ENCODE measurements around the gene SSH2.

SSH2 gene

DNA sequence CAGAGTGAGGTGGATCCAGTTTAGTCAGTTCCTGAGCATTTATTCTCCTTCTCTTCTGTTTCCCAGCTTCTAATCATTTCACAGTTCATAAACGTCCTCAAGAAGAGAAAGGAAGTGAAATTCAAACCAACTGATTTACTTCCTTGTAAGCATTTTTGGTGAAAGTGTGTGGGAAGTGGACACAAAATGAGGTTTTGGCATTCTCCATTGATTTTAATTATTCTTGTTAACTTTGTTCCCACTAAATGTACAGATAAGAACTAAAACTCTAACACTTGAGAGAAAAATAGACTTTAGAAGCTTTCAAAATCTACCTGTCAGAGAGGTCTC, 264.6 kb downstream of the SSH2 start:
- TF ChIP-seq, protein P1, sequence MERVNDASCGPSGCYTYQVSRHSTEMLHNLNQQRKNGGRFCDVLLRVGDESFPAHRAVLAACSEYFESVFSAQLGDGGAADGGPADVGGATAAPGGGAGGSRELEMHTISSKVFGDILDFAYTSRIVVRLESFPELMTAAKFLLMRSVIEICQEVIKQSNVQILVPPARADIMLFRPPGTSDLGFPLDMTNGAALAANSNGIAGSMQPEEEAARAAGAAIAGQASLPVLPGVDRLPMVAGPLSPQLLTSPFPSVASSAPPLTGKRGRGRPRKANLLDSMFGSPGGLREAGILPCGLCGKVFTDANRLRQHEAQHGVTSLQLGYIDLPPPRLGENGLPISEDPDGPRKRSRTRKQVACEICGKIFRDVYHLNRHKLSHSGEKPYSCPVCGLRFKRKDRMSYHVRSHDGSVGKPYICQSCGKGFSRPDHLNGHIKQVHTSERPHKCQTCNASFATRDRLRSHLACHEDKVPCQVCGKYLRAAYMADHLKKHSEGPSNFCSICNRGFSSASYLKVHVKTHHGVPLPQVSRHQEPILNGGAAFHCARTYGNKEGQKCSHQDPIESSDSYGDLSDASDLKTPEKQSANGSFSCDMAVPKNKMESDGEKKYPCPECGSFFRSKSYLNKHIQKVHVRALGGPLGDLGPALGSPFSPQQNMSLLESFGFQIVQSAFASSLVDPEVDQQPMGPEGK (CRISPR knock-in tag; IDR thresholded peaks at IDR 0.05; ENCODE audit: borderline replicate concordance), result no peak
- TF ChIP-seq ISL1 (CRISPR knock-in tag; IDR thresholded peaks at IDR 0.05) (no peak), ZNF8 (CRISPR knock-in tag; IDR thresholded peaks at IDR 0.05) (no peak), RARB (CRISPR knock-in tag; IDR thresholded peaks at IDR 0.05) (no peak), PPARA (CRISPR knock-in tag; IDR thresholded peaks at IDR 0.05; ENCODE audit: borderline replicate concordance) (no peak), GLIS3 (CRISPR knock-in tag; IDR thresholded peaks at IDR 0.05) (no peak), ZC3H10 (CRISPR knock-in tag; IDR thresholded peaks at IDR 0.05) (no peak), CSDC2 (CRISPR knock-in tag; IDR thresholded peaks at IDR 0.05) (no peak), OSR1 (CRISPR knock-in tag; IDR thresholded peaks at IDR 0.05) (no peak), ZFP30 (CRISPR knock-in tag; IDR thresholded peaks at IDR 0.05) (no peak), TOX (CRISPR knock-in tag; IDR thresholded peaks at IDR 0.05; ENCODE audit: borderline replicate concordance) (no peak), SNAI2 (CRISPR knock-in tag; IDR thresholded peaks at IDR 0.05) (no peak), ZFP3 (CRISPR knock-in tag; IDR thresholded peaks at IDR 0.05) (no peak), ARNTL (CRISPR knock-in tag; IDR thresholded peaks at IDR 0.05; ENCODE audit: borderline replicate concordance, low read depth) (no peak), BACH2 (CRISPR knock-in tag; IDR thresholded peaks at IDR 0.05; ENCODE audit: borderline replicate concordance) (no peak), ZNF565 (CRISPR knock-in tag; conservative IDR thresholded peaks at IDR 0.05; ENCODE audit: low read depth) (no peak)
- TF ChIP-seq, protein P2, sequence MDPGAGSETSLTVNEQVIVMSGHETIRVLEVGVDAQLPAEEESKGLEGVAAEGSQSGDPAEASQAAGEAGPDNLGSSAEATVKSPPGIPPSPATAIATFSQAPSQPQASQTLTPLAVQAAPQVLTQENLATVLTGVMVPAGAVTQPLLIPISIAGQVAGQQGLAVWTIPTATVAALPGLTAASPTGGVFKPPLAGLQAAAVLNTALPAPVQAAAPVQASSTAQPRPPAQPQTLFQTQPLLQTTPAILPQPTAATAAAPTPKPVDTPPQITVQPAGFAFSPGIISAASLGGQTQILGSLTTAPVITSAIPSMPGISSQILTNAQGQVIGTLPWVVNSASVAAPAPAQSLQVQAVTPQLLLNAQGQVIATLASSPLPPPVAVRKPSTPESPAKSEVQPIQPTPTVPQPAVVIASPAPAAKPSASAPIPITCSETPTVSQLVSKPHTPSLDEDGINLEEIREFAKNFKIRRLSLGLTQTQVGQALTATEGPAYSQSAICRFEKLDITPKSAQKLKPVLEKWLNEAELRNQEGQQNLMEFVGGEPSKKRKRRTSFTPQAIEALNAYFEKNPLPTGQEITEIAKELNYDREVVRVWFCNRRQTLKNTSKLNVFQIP (CRISPR knock-in tag; IDR thresholded peaks at IDR 0.05; ENCODE audit: borderline replicate concordance, low read depth), result no peak
- TF ChIP-seq, protein P3, sequence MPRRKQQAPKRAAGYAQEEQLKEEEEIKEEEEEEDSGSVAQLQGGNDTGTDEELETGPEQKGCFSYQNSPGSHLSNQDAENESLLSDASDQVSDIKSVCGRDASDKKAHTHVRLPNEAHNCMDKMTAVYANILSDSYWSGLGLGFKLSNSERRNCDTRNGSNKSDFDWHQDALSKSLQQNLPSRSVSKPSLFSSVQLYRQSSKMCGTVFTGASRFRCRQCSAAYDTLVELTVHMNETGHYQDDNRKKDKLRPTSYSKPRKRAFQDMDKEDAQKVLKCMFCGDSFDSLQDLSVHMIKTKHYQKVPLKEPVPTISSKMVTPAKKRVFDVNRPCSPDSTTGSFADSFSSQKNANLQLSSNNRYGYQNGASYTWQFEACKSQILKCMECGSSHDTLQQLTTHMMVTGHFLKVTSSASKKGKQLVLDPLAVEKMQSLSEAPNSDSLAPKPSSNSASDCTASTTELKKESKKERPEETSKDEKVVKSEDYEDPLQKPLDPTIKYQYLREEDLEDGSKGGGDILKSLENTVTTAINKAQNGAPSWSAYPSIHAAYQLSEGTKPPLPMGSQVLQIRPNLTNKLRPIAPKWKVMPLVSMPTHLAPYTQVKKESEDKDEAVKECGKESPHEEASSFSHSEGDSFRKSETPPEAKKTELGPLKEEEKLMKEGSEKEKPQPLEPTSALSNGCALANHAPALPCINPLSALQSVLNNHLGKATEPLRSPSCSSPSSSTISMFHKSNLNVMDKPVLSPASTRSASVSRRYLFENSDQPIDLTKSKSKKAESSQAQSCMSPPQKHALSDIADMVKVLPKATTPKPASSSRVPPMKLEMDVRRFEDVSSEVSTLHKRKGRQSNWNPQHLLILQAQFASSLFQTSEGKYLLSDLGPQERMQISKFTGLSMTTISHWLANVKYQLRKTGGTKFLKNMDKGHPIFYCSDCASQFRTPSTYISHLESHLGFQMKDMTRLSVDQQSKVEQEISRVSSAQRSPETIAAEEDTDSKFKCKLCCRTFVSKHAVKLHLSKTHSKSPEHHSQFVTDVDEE (CRISPR knock-in tag; IDR thresholded peaks at IDR 0.05), result no peak
- TF ChIP-seq, protein P4, sequence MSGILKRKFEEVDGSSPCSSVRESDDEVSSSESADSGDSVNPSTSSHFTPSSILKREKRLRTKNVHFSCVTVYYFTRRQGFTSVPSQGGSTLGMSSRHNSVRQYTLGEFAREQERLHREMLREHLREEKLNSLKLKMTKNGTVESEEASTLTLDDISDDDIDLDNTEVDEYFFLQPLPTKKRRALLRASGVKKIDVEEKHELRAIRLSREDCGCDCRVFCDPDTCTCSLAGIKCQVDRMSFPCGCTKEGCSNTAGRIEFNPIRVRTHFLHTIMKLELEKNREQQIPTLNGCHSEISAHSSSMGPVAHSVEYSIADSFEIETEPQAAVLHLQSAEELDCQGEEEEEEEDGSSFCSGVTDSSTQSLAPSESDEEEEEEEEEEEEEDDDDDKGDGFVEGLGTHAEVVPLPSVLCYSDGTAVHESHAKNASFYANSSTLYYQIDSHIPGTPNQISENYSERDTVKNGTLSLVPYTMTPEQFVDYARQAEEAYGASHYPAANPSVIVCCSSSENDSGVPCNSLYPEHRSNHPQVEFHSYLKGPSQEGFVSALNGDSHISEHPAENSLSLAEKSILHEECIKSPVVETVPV (CRISPR knock-in tag; IDR thresholded peaks at IDR 0.05), result no peak
- ATAC-seq, result no peak

DNA sequence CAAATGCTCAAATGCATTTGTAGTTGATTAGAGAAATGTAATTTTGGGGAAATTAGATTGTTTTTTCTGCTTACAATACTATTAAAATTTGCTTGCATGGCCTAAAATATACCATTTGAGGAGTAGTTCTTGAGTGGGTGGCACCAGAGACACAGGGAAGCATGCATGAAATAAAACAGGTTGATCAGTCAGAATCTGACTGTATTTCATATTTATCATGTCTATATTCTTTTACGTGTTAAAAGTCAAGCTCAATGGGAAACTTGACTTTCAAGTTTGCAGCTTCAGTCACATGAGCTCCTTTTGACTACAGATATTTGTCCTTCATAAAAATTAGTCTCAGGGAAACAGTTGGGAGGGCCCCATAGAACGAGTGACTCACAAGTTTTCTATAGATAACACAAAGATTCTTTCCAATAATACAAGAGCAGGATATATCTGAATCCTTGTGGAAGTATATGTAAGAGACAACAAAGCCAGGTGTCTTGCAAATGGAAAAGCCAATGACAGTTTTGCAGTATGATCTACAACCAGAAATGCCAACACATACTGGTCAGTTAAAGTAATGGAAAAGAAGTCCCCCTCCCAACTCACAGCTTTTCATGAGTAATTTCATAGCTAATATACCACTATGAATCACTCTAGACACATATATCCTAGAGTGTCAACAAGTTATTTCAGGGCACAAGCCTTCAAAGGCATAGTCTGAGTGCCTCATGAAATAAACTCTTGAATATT, 265.1 kb downstream of the SSH2 start:
- peak; percentile 78 for ATAC-seq
- TF ChIP-seq ZNF565 (CRISPR knock-in tag; conservative IDR thresholded peaks at IDR 0.05; ENCODE audit: low read depth) (no peak), ZNF8 (CRISPR knock-in tag; IDR thresholded peaks at IDR 0.05) (no peak), SNAI2 (CRISPR knock-in tag; IDR thresholded peaks at IDR 0.05) (no peak), GLIS3 (CRISPR knock-in tag; IDR thresholded peaks at IDR 0.05) (no peak), OSR1 (CRISPR knock-in tag; IDR thresholded peaks at IDR 0.05) (no peak), BACH2 (CRISPR knock-in tag; IDR thresholded peaks at IDR 0.05; ENCODE audit: borderline replicate concordance) (no peak), TOX (CRISPR knock-in tag; IDR thresholded peaks at IDR 0.05; ENCODE audit: borderline replicate concordance) (no peak), CSDC2 (CRISPR knock-in tag; IDR thresholded peaks at IDR 0.05) (no peak), ESRRG (CRISPR knock-in tag; IDR thresholded peaks at IDR 0.05) (no peak)
- TF ChIP-seq, protein P5, sequence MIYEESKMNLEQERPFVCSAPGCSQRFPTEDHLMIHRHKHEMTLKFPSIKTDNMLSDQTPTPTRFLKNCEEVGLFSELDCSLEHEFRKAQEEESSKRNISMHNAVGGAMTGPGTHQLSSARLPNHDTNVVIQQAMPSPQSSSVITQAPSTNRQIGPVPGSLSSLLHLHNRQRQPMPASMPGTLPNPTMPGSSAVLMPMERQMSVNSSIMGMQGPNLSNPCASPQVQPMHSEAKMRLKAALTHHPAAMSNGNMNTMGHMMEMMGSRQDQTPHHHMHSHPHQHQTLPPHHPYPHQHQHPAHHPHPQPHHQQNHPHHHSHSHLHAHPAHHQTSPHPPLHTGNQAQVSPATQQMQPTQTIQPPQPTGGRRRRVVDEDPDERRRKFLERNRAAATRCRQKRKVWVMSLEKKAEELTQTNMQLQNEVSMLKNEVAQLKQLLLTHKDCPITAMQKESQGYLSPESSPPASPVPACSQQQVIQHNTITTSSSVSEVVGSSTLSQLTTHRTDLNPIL (CRISPR knock-in tag; IDR thresholded peaks at IDR 0.05; ENCODE audit: low read depth), result no peak
- TF ChIP-seq, protein P3 (CRISPR knock-in tag; IDR thresholded peaks at IDR 0.05), result no peak
- TF ChIP-seq, protein P4 (CRISPR knock-in tag; IDR thresholded peaks at IDR 0.05), result no peak
- TF ChIP-seq, protein P2 (CRISPR knock-in tag; IDR thresholded peaks at IDR 0.05; ENCODE audit: borderline replicate concordance, low read depth), result no peak
